Panc1 (cell line): ENCODE results near the gene CYP27B1. TPM values are rescaled to one million over a fixed set of nuclear protein-coding genes. Genes with fewer than 3 reads are reported as not detected.

Experiments used
- ATAC-seq: fragments of 200-7000 bp; cut with Tn5 transposase; 2 replicates; pipeline ENCODE4 v1.9.1; 2020; ENCODE audit warnings: mild to moderate bottlenecking, moderate library complexity
- BruUV-seq: library from RNA; stranded (reverse); fragments of 400-500 nt; replicated peaks from 2 replicates; lab custom pipeline; 2021; lab: Mats Ljungman, UMichigan
- CTCF ChIA-PET: fragments of 300-600 bp; sonication (Branson Sonifier 250); formaldehyde crosslinking; loops from one replicate; lab custom pipeline; 2022; ENCODE audit warnings: antibody characterized with exemption; lab: Charles Lee
- POLR2A ChIA-PET: fragments of 300-600 bp; sonication (Branson Sonifier 250); formaldehyde crosslinking; loops from one replicate; lab custom pipeline; 2022; ENCODE audit warnings: antibody characterized with exemption; lab: Charles Lee
- DNase-seq: peaks from one replicate; pipeline ENCODE4 v3.0.0-alpha.2; 2010; ENCODE audit warnings: low read depth, low spot score
- H3K27ac ChIP-seq: 2 replicates; pipeline ENCODE4 v1.5.1; 2011; ENCODE audit warnings: mild to moderate bottlenecking, low read length, inconsistent platforms
- H3K27me3 ChIP-seq: fragments of 200-500 bp; sonication (Bioruptor generic); 2 replicates; pipeline ENCODE4 v1.6.0; 2014; ENCODE audit warnings: low read length, inconsistent platforms; ENCODE audit not compliant: control insufficient read depth, insufficient read depth
- H3K36me3 ChIP-seq: fragments of 200-500 bp; sonication (Bioruptor generic); 2 replicates; pipeline ENCODE4 v1.5.1; 2014; ENCODE audit warnings: inconsistent platforms, mild to moderate bottlenecking, low read length, moderate library complexity; ENCODE audit not compliant: control insufficient read depth, insufficient read depth
- H3K4me1 ChIP-seq: 2 replicates; pipeline ENCODE4 v1.5.1; 2011; ENCODE audit warnings: inconsistent platforms, mild to moderate bottlenecking, low read length, moderate library complexity; ENCODE audit not compliant: control insufficient read depth, insufficient read depth
- H3K4me3 ChIP-seq, 2 experiments: 2 replicates each; pipeline ENCODE4 v1.5.1; 2011 to 2012; ENCODE audit warnings: low read depth in 2 of 2, low read length in 2 of 2, mild to moderate bottlenecking in 2 of 2, inconsistent platforms in 1 of 2, moderate library complexity in 1 of 2
- H3K9me3 ChIP-seq: fragments of 200-500 bp; sonication (Bioruptor generic); 2 replicates; pipeline ENCODE4 v1.5.1; 2014; ENCODE audit warnings: low read depth, mild to moderate bottlenecking, inconsistent platforms, low read length, moderate library complexity; ENCODE audit not compliant: control insufficient read depth, insufficient read depth
- POLR2AphosphoS5 ChIP-seq: IDR thresholded peaks from 2 replicates; pipeline ENCODE4 v1.6.1; 2012; ENCODE audit warnings: mild to moderate bottlenecking, low read depth, low read length, moderate library complexity
- REST ChIP-seq, 2 experiments: IDR thresholded peaks; 2 replicates each; pipeline ENCODE4 v1.6.1; 2011 to 2012; ENCODE audit warnings: low read depth in 2 of 2, control low read depth in 1 of 2, low read length in 1 of 2, mild to moderate bottlenecking in 1 of 2, moderate library complexity in 1 of 2; ENCODE audit not compliant: insufficient read depth in 1 of 2
- SIN3A ChIP-seq: IDR thresholded peaks from 2 replicates; pipeline ENCODE4 v1.6.1; 2012; ENCODE audit warnings: low read depth, mild to moderate bottlenecking, low read length, moderate library complexity, borderline replicate concordance; ENCODE audit not compliant: insufficient read depth
- TCF7L2 ChIP-seq: IDR thresholded peaks from 2 replicates; pipeline ENCODE4 v1.6.1; 2011; ENCODE audit warnings: mild to moderate bottlenecking, low read depth, low read length, inconsistent platforms
- in situ Hi-C: cut with HindIII; loops from 2 replicates; pipeline ENCODE4 v1.10.0; 2016; ENCODE audit warnings: low sequenced_read_pairs, low pct_unique_long_range_greater_than_20kb
- intact Hi-C: fragments of 100-400 bp; cut with micrococcal nuclease; formaldehyde crosslinking; loops from one replicate; pipeline ENCODE4 v1.10.0; 2022; ENCODE audit not compliant: unreplicated experiment
- total RNA-seq: library from RNA; stranded (reverse); gene quantifications from one replicate; pipeline ENCODE4 v1.2.1, GENCODE V29; 2021; ENCODE audit not compliant: unreplicated experiment
- TF ChIP-seq, protein P1 (sequence below): fragments of 450-650 bp; IDR thresholded peaks from 2 replicates; pipeline ENCODE4 v1.5.1; 2017; ENCODE audit warnings: mild to moderate bottlenecking

Gene CYP27B1
- total RNA-seq, 1 experiment from 2014 or later = 4.0 TPM

- intact Hi-C loops (no loop called here), in situ Hi-C loops (no loop called here)
- POLR2A ChIA-PET = no interaction called here
- ATAC-seq (no peak), DNase-seq (no peak)
- Histone ChIP-seq H3K4me3 (no peak overlapping the region), H3K4me1 (peaks cover 19% of the 10 kb centered on the region), H3K9me3 (no peaks in the 10 kb centered on the region), H3K27ac (no peak overlapping the region), H3K36me3 (peaks cover 2% of the 10 kb centered on the region; the same call in 1 of the 2 replicates), H3K27me3 (0 out of 2 replicates have a peak, but pooled peaks cover 1% of the 10 kb centered on the region)
- TF ChIP-seq POLR2AphosphoS5 (no peak), SIN3A (no peak), REST (IDR thresholded peaks at IDR 0.05; ENCODE audit: insufficient read depth in 1 of 2, low read depth in 2 of 2, low read length in 1 of 2) (no peak), TCF7L2 (no peak)
- TF ChIP-seq, protein P1, sequence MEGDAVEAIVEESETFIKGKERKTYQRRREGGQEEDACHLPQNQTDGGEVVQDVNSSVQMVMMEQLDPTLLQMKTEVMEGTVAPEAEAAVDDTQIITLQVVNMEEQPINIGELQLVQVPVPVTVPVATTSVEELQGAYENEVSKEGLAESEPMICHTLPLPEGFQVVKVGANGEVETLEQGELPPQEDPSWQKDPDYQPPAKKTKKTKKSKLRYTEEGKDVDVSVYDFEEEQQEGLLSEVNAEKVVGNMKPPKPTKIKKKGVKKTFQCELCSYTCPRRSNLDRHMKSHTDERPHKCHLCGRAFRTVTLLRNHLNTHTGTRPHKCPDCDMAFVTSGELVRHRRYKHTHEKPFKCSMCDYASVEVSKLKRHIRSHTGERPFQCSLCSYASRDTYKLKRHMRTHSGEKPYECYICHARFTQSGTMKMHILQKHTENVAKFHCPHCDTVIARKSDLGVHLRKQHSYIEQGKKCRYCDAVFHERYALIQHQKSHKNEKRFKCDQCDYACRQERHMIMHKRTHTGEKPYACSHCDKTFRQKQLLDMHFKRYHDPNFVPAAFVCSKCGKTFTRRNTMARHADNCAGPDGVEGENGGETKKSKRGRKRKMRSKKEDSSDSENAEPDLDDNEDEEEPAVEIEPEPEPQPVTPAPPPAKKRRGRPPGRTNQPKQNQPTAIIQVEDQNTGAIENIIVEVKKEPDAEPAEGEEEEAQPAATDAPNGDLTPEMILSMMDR = no peak
- no TSS peak for BruUV-seq
- CTCF ChIA-PET = no interaction called here
Measured at GRCh38 chr12:57769594-57769993, 2.7 kb upstream of the CYP27B1 start.

DNA sequence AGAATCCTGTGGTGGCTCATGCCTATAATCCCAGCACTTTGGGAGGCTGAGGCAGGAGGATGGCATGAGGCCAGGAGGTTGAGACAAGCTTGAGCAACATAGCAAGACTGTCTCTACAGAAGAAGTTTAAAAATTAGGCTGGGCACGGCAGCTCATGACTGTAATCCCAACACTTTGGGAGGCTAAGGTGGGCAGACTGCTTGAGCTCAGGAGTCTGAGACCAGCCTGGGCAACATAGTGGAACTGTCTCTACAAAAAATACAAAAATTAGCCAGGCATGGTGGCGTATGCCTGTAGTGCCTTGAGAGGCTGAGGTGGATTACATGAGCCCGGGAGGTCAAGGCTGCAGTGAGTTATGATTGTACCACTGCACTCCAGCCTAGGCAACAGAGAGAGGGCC is 998 bp upstream of the CYP27B1 start:
- in situ Hi-C loops (no loop called here), intact Hi-C loops (no loop called here)
- POLR2A ChIA-PET = no interaction called here
- no peak overlapping the region for H3K4me3 ChIP-seq
- no TSS peak for BruUV-seq
- H3K9me3 ChIP-seq = no peaks in the 10 kb centered on the region
- H3K4me1 ChIP-seq = peaks cover 15% of the 10 kb centered on the region
- H3K27me3 ChIP-seq = peaks cover 4% of the 10 kb centered on the region; the same call in 1 of the 2 replicates
- no peak for ATAC-seq
- CTCF ChIA-PET = interaction anchor here (1.1 kb wide), 1 partner anchor 11 kb away, joined by 5 read pairs; no protein-coding TSS in a partner anchor
- DNase-seq = no peak
- H3K27ac ChIP-seq = no peak overlapping the region
- no peak for TF ChIP-seq POLR2AphosphoS5
- no peak for TF ChIP-seq REST (IDR thresholded peaks at IDR 0.05; ENCODE audit: insufficient read depth in 1 of 2, low read depth in 2 of 2, low read length in 1 of 2)
- no peak for TF ChIP-seq SIN3A
- no peak for TF ChIP-seq TCF7L2
- TF ChIP-seq, protein P1 = no peak
- peaks cover under 1% of the 10 kb centered on the region; the same call in 1 of the 2 replicates for H3K36me3 ChIP-seq
